HepG2 (cell line): Measurements from ENCODE around the gene CSNK1A1. TPM values are rescaled to one million over a fixed set of nuclear protein-coding genes. Genes with fewer than 3 reads are reported as not detected.

Experiments
- ATAC-seq: fragments of 200-7000 bp; cut with Tn5 transposase; 3 replicates; pipeline ENCODE4 v1.9.1; 2020; ENCODE audit warnings: mild to moderate bottlenecking, moderate library complexity
- BruUV-seq: library from RNA; stranded (reverse); fragments of 400-500 nt; replicated peaks from 2 replicates; lab custom pipeline; 2021; lab: Mats Ljungman, UMichigan
- CTCF ChIA-PET: fragments of 300-600 bp; formaldehyde crosslinking; extraction: SDS; loops from one replicate; lab custom pipeline; 2021; ENCODE audit warnings: low total read pairs, inconsistent platforms, low intra/inter-chr PET ratio; lab: Yijun Ruan, JAX
- POLR2A ChIA-PET: fragments of 350-600 bp; sonication (Branson Sonifier 250); formaldehyde crosslinking; loops from one replicate; lab custom pipeline; 2020; ENCODE audit warnings: antibody characterized with exemption, inconsistent platforms; lab: Yijun Ruan, JAX
- DNase-seq: peaks from one replicate; pipeline ENCODE4 v3.0.0-alpha.2; 2015; ENCODE audit warnings: low spot score
- FAIRE-seq: peaks from 3 replicates; lab custom pipeline; 2011; peaks lifted over from hg19 to GRCh38; lab: Jason Lieb, UNC
- H2AFZ ChIP-seq: one replicate; pipeline ENCODE4 v1.6.1; 2011; ENCODE audit warnings: low read length, inconsistent platforms
- H3K27ac ChIP-seq: fragments of 300-600 bp; 3 replicates; pipeline ENCODE4 v1.8.0; 2011; ENCODE audit warnings: mixed run types, mild to moderate bottlenecking, mixed read lengths, low read length, inconsistent platforms; ENCODE audit not compliant: insufficient read depth; ENCODE audit errors: extremely low read length
- H3K27me3 ChIP-seq, 2 experiments: fragments of 200-600 bp in 1 of 2; 2 replicates in 1 of 2; 3 replicates in 1 of 2; pipeline versions ENCODE4 v1.6.0 to v1.8.0; 2011; ENCODE audit warnings: low read length in 2 of 2, mild to moderate bottlenecking in 2 of 2, moderate library complexity in 2 of 2, inconsistent platforms in 1 of 2; ENCODE audit not compliant: insufficient read depth in 2 of 2, control insufficient read depth in 1 of 2
- H3K36me3 ChIP-seq, 2 experiments: fragments of 200-600 bp in 1 of 2; replicated peaks in 1 of 2; 2 replicates in 1 of 2; 3 replicates in 1 of 2; pipeline versions ENCODE4 v1.5.1 to v1.8.0; 2011; ENCODE audit warnings: low read length in 2 of 2, inconsistent platforms in 1 of 2; ENCODE audit not compliant: insufficient read depth in 2 of 2, control insufficient read depth in 1 of 2
- H3K4me1 ChIP-seq: 2 replicates; pipeline ENCODE4 v1.5.1; 2012; ENCODE audit warnings: low read length, inconsistent platforms; ENCODE audit not compliant: insufficient read depth
- H3K4me2 ChIP-seq: 2 replicates; pipeline ENCODE4 v1.6.0; 2011; ENCODE audit warnings: low read depth, low read length, inconsistent platforms
- H3K4me3 ChIP-seq, 3 experiments: fragments of 200-600 bp in 1 of 3; sonication (generic), shearing (Covaris generic) in 1 of 3; replicated peaks in 1 of 3; 2 replicates each; pipeline ENCODE4 v1.5.1; 2011 to 2016; ENCODE audit warnings: low read length in 3 of 3, inconsistent platforms in 2 of 3, low read depth in 2 of 3, mild to moderate bottlenecking in 2 of 3, control low read depth in 1 of 3, mixed read lengths in 1 of 3; ENCODE audit not compliant: insufficient read depth in 1 of 3
- H3K79me2 ChIP-seq: one replicate; pipeline ENCODE4 v1.6.1; 2011; ENCODE audit warnings: low read length, inconsistent platforms; ENCODE audit not compliant: insufficient read depth
- H3K9ac ChIP-seq: 2 replicates; pipeline ENCODE4 v1.6.0; 2011; ENCODE audit warnings: mild to moderate bottlenecking, low read depth, low read length, inconsistent platforms; ENCODE audit not compliant: insufficient read depth
- H3K9me3 ChIP-seq: 2 replicates; pipeline ENCODE4 v1.5.1; 2012; ENCODE audit warnings: mild to moderate bottlenecking, low read length
- H4K20me1 ChIP-seq: 2 replicates; pipeline ENCODE4 v1.6.0; 2011; ENCODE audit warnings: inconsistent platforms, mild to moderate bottlenecking, low read length, moderate library complexity; ENCODE audit not compliant: insufficient read depth
- AHR ChIP-seq: IDR thresholded peaks from 2 replicates; pipeline ENCODE4 v1.6.1; 2018; ENCODE audit warnings: missing genetic modification reagents, missing compliant biosample characterization
- CENPX ChIP-seq: sonication (generic); formaldehyde crosslinking; IDR thresholded peaks from 2 replicates; pipeline ENCODE4 v1.9.0; 2021; ENCODE audit warnings: mild to moderate bottlenecking, missing genetic modification reagents, moderate library complexity
- DNMT1 ChIP-seq: sonication (generic); formaldehyde crosslinking; IDR thresholded peaks from 2 replicates; pipeline ENCODE4 v1.5.1; 2020; ENCODE audit warnings: mild to moderate bottlenecking, missing genetic modification reagents
- FOXJ3 ChIP-seq: sonication (generic); formaldehyde crosslinking; IDR thresholded peaks from 2 replicates; pipeline ENCODE4 v1.4.0; 2020; ENCODE audit warnings: missing genetic modification reagents, mild to moderate bottlenecking, borderline replicate concordance
- HMG20A ChIP-seq: IDR thresholded peaks from 2 replicates; pipeline ENCODE4 v1.6.1; 2016; ENCODE audit warnings: borderline replicate concordance
- KDM5A ChIP-seq: fragments of 200-600 bp; sonication (generic); IDR thresholded peaks from 2 replicates; pipeline ENCODE4 v1.7.0; 2018; ENCODE audit warnings: antibody characterized with exemption, mild to moderate bottlenecking, low read length, borderline replicate concordance
- NFE2L2 ChIP-seq: fragments of 150-350 bp; IDR thresholded peaks from 2 replicates; pipeline ENCODE4 v1.6.1; 2014; ENCODE audit warnings: low read length
- SALL2 ChIP-seq: sonication (generic); formaldehyde crosslinking; IDR thresholded peaks from 2 replicates; pipeline ENCODE4 v1.8.1; 2023; ENCODE audit warnings: mild to moderate bottlenecking, missing genetic modification reagents, inconsistent platforms
- SMAD1 ChIP-seq: sonication (generic); formaldehyde crosslinking; IDR thresholded peaks from 2 replicates; pipeline ENCODE4 v1.4.0; 2020; ENCODE audit warnings: missing genetic modification reagents, low read depth, mild to moderate bottlenecking, borderline replicate concordance
- TBL1XR1 ChIP-seq: fragments of 150-350 bp; IDR thresholded peaks from 2 replicates; pipeline ENCODE4 v1.6.1; 2014; ENCODE audit warnings: borderline replicate concordance, low read length; ENCODE audit not compliant: partially characterized antibody
- TEF ChIP-seq: sonication (generic); formaldehyde crosslinking; IDR thresholded peaks from 2 replicates; pipeline ENCODE4 v1.5.0; 2020; ENCODE audit warnings: missing genetic modification reagents
- TGIF2 ChIP-seq: IDR thresholded peaks from 2 replicates; pipeline ENCODE4 v1.6.1; 2016; ENCODE audit warnings: control low read depth, missing compliant biosample characterization
- ZBTB43 ChIP-seq: sonication (generic); formaldehyde crosslinking; conservative IDR thresholded peaks from 2 replicates; pipeline ENCODE4 v1.4.0; 2020; ENCODE audit warnings: missing genetic modification reagents
- ZNF205 ChIP-seq: IDR thresholded peaks from 2 replicates; pipeline ENCODE4 v1.6.1; 2018; ENCODE audit warnings: missing biosample characterization, missing genetic modification reagents
- ZNF775 ChIP-seq: sonication (generic); formaldehyde crosslinking; IDR thresholded peaks from 2 replicates; pipeline ENCODE4 v1.4.0; 2020; ENCODE audit warnings: missing genetic modification reagents, mild to moderate bottlenecking, moderate library complexity, borderline replicate concordance
- WGBS: methylation state at CpG from one replicate; pipeline ENCODE4 v1.1.6; 2017; ENCODE audit warnings: low lambda C conversion rate; 5-methylcytosine and 5-hydroxymethylcytosine counted together
- in situ Hi-C: cut with HindIII; loops from 2 replicates; pipeline ENCODE4 v1.10.0; 2017; ENCODE audit warnings: low pct_unique_long_range_greater_than_20kb; ENCODE audit not compliant: extremely low pct_ligation_motif_present
- intact Hi-C: fragments of 100-400 bp; cut with micrococcal nuclease; formaldehyde crosslinking; loops from one replicate; pipeline ENCODE4 v1.10.0; 2022; ENCODE audit not compliant: unreplicated experiment
- polyA plus RNA-seq, 8 experiments: library from polyadenylated mRNA; depleted of rRNA in 3 of 8; stranded (reverse) in 7 of 8; unstranded in 1 of 8; fragments of >200 nt; fragmentation: Illumina TruSeq in 4 of 8; extraction: Trizol in 4 of 8; gene quantifications; 2 replicates each; pipeline versions ENCODE4 v1.2.1 to v1.2.3, GENCODE V29; 2011 to 2016; ENCODE audit warnings: low read depth in 4 of 8, missing spikeins in 1 of 8, mixed read lengths in 1 of 8; ENCODE audit not compliant: insufficient read depth in 1 of 8
- total RNA-seq, 5 experiments: library from RNA; depleted of rRNA; stranded (reverse); fragments of >200 nt; fragmentation: Illumina TruSeq; extraction: Trizol; gene quantifications; 2 replicates each; pipeline ENCODE4 v1.2.3, GENCODE V29; 2016; ENCODE audit warnings: low read depth in 1 of 5
- TF ChIP-seq, protein P1 (sequence below): IDR thresholded peaks from 2 replicates; pipeline ENCODE4 v1.4.0; 2020; ENCODE audit warnings: mild to moderate bottlenecking, missing genetic modification reagents

CSNK1A1 gene
- total and polyA plus RNA-seq, 2 of the 13 experiments (the other 11 are each of a cell fraction or from before 2014, with no cell fraction given) = 89.0 to 149 TPM

DNA sequence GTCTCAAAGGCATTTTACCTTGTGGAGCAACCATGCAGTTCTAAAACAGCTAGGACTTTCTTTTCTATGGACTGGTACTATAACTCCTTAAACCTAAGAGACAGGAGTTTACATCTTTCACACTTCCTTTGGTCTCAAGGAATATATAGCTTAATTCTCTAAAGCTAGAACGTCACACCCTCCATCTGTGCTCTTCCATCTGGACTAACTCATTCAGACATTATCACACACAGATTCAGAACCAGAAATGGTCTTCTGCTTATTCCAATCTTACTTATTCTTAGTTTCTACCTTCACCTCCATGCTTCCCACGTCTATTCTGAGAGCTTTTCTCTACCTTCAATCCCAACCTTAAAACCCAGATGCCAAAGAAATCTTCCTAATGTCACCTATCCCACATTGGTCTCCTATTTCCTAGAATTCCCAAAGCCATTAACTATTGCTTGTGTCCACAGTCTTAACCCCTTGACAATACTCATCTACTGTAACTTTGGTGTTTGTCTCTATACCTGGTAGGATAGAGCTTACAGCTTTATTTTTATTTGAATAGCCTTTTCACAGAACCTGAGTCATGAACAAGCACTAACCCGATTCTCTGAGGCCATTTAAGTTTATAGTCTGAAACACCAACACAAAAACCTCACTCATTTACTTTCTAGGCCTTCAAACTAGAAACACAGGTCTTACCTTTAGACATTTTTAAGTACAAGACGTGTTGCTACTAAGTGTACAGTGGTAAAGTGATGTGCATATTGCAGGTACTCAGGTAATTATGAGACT lies 22.8 kb downstream of the CSNK1A1 start:
- Histone ChIP-seq H3K4me3 (no peak overlapping the region), H3K9ac (no peak overlapping the region), H2AFZ (no peak overlapping the region), H3K4me2 (no peak overlapping the region), H3K27ac (no peak overlapping the region), H3K4me1 (peaks cover 27% of the 10 kb centered on the region), H3K79me2 (peaks cover 99% of the 10 kb centered on the region), H3K9me3 (no peaks in the 10 kb centered on the region), H3K36me3 (peaks cover 4 to 43% of the 10 kb centered on the region in 2 experiments; a peak in 3 of 5 replicates), H3K27me3 (no peaks in the 10 kb centered on the region), H4K20me1 (peaks cover 75% of the 10 kb centered on the region)
- no peak for DNase-seq
- no TSS peak for BruUV-seq
- no peak for FAIRE-seq
- ChIA-PET CTCF (no interaction called here), POLR2A (no interaction called here)
- ATAC-seq = no peak
- intact Hi-C loops = no loop called here
- no peak for TF ChIP-seq TGIF2
- TF ChIP-seq ZNF205 (CRISPR knock-in tag) = no peak
- no peak for TF ChIP-seq SALL2
- TF ChIP-seq DNMT1 = no peak
- TF ChIP-seq KDM5A = no peak
- TF ChIP-seq CENPX = no peak
- TF ChIP-seq NFE2L2 = no peak
- TF ChIP-seq, protein P1, sequence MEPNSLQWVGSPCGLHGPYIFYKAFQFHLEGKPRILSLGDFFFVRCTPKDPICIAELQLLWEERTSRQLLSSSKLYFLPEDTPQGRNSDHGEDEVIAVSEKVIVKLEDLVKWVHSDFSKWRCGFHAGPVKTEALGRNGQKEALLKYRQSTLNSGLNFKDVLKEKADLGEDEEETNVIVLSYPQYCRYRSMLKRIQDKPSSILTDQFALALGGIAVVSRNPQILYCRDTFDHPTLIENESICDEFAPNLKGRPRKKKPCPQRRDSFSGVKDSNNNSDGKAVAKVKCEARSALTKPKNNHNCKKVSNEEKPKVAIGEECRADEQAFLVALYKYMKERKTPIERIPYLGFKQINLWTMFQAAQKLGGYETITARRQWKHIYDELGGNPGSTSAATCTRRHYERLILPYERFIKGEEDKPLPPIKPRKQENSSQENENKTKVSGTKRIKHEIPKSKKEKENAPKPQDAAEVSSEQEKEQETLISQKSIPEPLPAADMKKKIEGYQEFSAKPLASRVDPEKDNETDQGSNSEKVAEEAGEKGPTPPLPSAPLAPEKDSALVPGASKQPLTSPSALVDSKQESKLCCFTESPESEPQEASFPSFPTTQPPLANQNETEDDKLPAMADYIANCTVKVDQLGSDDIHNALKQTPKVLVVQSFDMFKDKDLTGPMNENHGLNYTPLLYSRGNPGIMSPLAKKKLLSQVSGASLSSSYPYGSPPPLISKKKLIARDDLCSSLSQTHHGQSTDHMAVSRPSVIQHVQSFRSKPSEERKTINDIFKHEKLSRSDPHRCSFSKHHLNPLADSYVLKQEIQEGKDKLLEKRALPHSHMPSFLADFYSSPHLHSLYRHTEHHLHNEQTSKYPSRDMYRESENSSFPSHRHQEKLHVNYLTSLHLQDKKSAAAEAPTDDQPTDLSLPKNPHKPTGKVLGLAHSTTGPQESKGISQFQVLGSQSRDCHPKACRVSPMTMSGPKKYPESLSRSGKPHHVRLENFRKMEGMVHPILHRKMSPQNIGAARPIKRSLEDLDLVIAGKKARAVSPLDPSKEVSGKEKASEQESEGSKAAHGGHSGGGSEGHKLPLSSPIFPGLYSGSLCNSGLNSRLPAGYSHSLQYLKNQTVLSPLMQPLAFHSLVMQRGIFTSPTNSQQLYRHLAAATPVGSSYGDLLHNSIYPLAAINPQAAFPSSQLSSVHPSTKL (CRISPR knock-in tag) = no peak
- TF ChIP-seq HMG20A (CRISPR knock-in tag) = no peak
- no peak for TF ChIP-seq SMAD1
- no peak for TF ChIP-seq ZNF775 (CRISPR knock-in tag)
- no peak for TF ChIP-seq AHR (CRISPR knock-in tag)
- no peak for TF ChIP-seq ZBTB43 (CRISPR knock-in tag)
- no peak for TF ChIP-seq FOXJ3
- no peak for TF ChIP-seq TBL1XR1
- no peak for TF ChIP-seq TEF
- 93% methylated on average over 4 of the region's 4 CpGs for WGBS
- in situ Hi-C loops = no loop called here
